GM19240 (cell line): ENCODE results near the gene NAV1.

ENCODE experiments used
- DNase-seq: peaks from one replicate; pipeline ENCODE4 v3.0.0; 2011; ENCODE audit warnings: low spot score; ENCODE audit not compliant: insufficient read length

NAV1 gene

GRCh38 chr1:201503397-201504176 is 35.3 kb upstream of the NAV1 start:
- no peak for DNase-seq

DNA sequence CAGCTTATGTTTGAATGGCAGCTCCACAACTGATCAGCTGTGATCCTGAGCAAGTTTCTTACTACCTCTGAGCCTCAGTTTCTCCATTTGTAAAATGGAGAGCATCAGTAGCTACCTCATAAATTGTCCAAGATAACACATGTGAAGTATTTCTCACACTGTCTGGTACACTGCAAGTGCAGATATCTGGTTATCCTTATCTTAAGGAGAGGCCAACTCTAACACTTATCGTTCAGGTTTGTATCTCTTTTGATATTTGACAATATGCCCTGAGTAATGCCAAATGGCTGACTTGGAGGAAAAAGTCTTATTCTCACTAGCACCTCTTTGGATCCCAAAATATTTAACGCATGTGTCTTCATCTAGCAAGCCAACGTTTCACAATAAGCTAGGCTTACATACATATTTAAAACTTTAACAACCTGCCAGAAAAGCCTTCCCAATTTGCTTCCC is 34.7 kb upstream of the NAV1 start:
- no peak for DNase-seq

- no peak for DNase-seq
Observed at GRCh38 chr1:201504799-201505502, 34.0 kb upstream of the NAV1 start.

DNA sequence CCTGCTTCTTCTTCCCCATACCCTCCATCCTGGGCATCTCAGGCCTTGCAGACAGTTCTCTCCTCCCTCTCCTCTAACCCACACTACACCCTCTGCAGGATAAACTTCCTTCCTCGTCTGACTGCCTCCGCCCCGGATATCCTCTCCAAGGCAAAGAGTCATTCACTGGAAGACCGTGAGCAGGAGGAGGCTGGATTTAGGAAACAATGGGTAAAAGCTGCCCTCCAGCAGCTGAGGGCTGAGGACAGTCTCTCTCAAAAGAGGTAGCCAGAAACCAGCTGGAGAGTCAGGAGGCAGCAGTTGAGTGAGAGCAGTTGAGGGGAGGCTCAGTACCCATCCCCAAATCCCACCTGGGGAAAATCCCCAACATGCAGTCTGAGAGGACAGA is 33.4 kb upstream of the NAV1 start:
- no peak for DNase-seq

DNA sequence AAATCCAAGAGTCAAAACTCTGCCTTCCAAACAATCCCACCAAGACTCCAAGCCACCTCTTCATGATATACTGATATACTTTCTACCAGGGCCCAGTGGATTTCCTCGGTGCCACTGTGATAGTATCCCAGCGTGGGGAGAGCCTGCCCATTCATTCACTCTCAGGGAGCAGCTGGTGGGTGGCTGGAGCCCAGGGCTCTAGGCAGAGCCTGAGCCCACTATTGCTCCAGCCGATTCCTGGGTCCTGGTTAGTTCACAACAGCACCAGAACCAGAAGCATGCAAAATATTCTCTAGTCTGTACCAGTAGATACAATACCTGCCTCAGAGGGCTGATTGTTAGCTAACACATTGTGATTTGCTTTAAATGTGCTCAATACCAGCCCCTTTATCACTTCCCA is 32.8 kb upstream of the NAV1 start:
- DNase-seq = no peak

- peak; percentile 84 for DNase-seq
Observed at GRCh38 chr1:201506557-201507359, 32.2 kb upstream of the NAV1 start, which contains the start of gene CSRP1. TSS of gene CSRP1 (minus strand) at chr1:201507123. CDS start at chr1:201496303, 10,820 bp downstream.

DNA sequence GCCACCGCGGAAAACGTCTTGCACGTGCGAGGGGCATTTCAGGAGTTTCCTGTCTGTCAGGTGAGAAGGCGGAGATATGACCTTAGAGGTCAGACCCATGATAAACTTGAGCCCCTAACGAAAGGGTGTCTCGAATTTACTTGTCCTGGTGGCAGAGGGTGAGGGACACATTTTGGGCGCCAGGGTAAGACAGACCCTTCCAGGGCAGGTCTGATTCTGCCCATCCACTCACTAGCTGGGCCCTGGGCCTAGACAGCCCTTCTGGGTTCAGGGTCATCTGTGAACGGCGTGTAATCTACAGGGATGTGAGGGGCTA is 31.6 kb upstream of the NAV1 start:
- no peak for DNase-seq

GRCh38 chr1:201508809-201509208 is 30.1 kb upstream of the NAV1 start:
- DNase-seq = no peak

GRCh38 chr1:201509601-201510374 is 29.1 kb upstream of the NAV1 start:
- no peak for DNase-seq

GRCh38 chr1:201510734-201511133 is 28.2 kb upstream of the NAV1 start:
- DNase-seq = no peak

GRCh38 chr1:201511396-201511940 is 27.5 kb upstream of the NAV1 start:
- DNase-seq = no peak

GRCh38 chr1:201511941-201512539 is 26.9 kb upstream of the NAV1 start:
- DNase-seq = peak; percentile 31

DNA sequence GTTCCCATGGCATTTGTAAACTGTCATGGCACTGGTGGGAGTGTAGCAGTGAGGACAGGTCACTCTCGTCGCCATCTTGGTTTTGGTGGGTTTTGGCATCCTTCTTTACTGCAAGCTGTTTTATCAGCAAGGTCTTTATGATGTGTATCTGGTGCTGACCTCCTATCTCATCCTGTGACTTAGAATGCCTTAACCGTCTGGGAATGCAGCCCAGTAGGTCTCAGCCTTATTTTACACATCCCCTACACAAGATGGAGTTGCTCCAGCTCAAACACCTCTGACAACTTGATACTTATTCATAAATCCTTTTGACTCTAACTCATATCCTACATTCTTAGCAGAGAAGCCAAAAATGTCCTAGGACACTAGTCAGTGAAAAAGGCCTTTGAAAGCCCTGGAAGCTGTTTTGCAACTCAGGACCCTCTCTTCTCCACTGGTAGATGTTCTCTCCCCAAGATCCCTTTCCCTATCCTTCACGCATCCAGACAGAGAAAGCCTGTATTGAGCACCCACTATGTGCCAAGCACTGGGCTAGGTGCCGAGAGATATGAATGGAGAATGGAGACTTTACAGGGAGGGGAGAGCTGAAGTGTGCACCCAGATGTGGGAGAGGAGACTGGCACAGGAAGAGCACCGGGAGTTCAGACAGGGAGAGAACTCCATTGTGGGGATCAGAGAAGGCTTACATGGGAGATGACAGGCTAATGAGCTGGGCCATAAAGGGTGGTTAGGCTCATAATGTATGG is 25.3 kb upstream of the NAV1 start:
- no peak for DNase-seq

GRCh38 chr1:201514466-201514865 is 24.5 kb upstream of the NAV1 start:
- DNase-seq = no peak

- no peak for DNase-seq
Observed at GRCh38 chr1:201515062-201515750, 23.7 kb upstream of the NAV1 start.

- no peak for DNase-seq
Observed at GRCh38 chr1:201515895-201516294, 23.0 kb upstream of the NAV1 start.

DNA sequence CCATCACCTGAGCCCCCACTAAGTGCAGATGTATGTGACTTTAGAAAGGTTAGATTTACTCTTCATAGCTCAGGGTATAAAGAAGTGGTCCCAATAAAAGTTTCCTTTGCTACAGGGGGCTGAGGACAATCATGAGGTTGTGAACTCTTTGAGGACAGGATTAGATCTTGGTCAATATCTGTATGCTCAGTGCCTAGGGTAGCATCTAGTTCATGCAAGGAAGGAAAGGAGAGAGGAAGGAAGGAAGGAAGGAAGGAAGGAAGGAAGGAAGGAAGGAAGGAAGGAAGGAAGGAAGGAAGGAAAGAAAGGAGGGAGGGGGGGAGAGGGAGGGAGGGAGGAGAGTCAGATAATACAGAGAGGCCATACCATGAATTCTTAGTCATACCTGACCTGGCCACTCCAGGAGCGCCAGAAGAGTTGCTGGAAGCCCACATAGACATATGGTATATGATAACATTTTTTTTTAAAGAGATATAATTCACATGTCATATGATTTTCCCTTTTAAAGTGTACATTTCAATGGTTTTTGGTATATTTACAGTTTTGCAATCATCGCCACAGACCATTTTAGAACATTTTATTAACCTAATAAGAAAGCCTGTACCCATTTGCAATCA is 22.3 kb upstream of the NAV1 start:
- DNase-seq = no peak

GRCh38 chr1:201517631-201518030 is 21.3 kb upstream of the NAV1 start:
- DNase-seq = no peak

GRCh38 chr1:201518071-201518470 is 20.9 kb upstream of the NAV1 start:
- DNase-seq = no peak
